Stimulated activated effector memory CD8-positive, alpha-beta T cell treated with anti-CD3 and anti-CD28 coated beads, Interleukin-12 subunit alpha, Interleukin-12 subunit beta, amount 100 ng/mL, for 72 hours (primary cell): ENCODE measurements around the gene CDH16.
"Not testable (repeated sequence)": the region's sequence is repeated elsewhere in the genome, so short reads cannot be mapped to it uniquely, and the experiment has no call there.

Source experiments
- ATAC-seq: fragments of 150-1000 bp; cut with Tn5 transposase; 2 replicates; pipeline ENCODE4 v1.10.0; 2021
- DNase-seq, 2 donors: peaks; one replicate each; pipeline ENCODE4 v3.0.0; 2021 to 2022; ENCODE audit warnings: low spot score in 2 of 2
- H3K27ac Mint-ChIP-seq: one replicate; pipeline ENCODE4 v1.8.0; 2022; ENCODE audit warnings: mild to moderate bottlenecking, mixed read lengths
- H3K36me3 Mint-ChIP-seq: one replicate; pipeline ENCODE4 v1.8.0; 2022; ENCODE audit warnings: mild to moderate bottlenecking, mixed read lengths
- H3K4me1 Mint-ChIP-seq: one replicate; pipeline ENCODE4 v1.8.0; 2022; ENCODE audit warnings: mixed read lengths
- H3K4me3 Mint-ChIP-seq: one replicate; pipeline ENCODE4 v1.8.0; 2022; ENCODE audit warnings: mild to moderate bottlenecking, mixed read lengths
- H3K9me3 Mint-ChIP-seq: one replicate; pipeline ENCODE4 v1.8.0; 2022; ENCODE audit warnings: mixed read lengths

The CDH16 gene

DNA sequence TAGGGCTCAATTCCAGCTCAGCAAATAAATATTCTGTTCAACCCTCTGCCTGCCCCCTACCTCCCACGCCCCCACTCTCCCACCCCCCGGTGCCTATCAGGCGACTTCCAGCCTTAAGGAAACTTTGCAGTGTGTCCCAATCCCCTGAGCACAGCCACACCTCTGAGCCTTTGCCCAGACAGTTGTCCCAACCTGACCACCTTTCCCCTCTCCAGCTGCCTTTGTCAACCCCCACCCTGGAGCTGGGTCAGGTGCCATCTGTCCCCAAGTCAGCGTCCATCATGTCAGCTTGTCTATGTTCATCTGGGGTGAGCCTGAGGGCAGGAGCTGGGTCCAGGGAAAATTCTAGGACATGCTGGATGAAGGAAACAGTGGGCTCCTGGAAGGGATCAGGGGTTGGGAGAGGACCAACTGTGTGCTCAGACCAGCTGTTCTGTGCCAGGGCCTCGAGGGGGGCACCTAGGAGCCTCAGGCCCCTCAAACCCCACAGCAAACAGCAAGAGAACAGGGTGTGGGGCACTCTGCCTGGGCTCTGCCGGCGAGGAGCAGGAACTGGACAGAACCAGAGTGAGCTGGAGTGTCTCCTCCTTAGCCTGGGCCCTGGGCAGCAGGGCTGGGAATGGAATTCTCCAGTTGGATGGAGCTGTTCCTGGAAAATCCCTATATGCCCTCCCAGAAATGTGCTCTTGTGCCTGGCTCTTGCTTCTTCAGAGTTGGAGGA, 17.8 kb downstream of the CDH16 start:
- Mint-ChIP-seq H3K4me1 (peaks cover 6% of the 10 kb centered on the region), H3K27ac (peak overlapping the region; percentile 78), H3K4me3 (no peak overlapping the region), H3K9me3 (no peaks in the 10 kb centered on the region), H3K36me3 (peaks cover 1% of the 10 kb centered on the region)
- no peak for DNase-seq
- no peak for ATAC-seq

DNA sequence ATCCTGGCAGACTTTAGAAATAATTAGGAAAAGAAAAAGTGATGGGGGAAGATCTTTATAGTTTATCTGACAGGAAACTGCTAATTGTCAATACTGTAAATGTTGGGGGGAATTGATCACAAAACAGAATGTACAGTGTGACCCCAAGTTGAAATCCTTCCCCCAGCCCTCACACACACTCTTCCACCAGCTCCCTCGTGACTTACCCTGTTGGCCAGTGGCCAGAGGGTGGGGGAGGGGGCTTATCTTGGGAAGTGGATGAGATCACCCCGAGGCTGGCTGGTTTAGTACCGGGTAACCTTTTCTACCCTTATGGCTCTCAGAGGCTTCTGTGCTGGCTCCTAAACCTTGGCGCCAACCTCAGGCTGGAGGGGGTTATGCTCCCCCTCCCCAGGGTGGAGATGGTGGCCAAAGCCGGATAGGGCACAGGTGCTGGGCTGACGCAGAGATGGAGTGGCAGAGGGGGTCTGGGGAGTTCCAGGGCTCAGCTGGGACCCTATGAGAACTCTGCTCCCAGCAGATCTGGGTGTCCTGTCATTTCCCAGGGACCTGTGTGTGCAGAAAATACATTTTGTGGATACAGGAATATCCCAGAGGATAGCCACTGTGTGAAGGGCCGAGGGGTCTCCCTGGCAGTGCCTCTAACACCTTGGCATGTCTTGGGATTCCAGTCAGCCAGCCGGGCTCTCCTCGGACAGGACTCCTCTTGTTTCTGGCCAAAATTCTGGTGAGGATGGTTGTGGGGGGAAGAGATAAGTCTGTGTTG, 18.6 kb downstream of the CDH16 start:
- no peak for DNase-seq
- Mint-ChIP-seq H3K4me1 (peaks cover 12% of the 10 kb centered on the region), H3K36me3 (peaks cover 7% of the 10 kb centered on the region), H3K27ac (peak overlapping the region; percentile 78), H3K4me3 (no peak overlapping the region), H3K9me3 (no peaks in the 10 kb centered on the region)
- no peak for ATAC-seq

DNA sequence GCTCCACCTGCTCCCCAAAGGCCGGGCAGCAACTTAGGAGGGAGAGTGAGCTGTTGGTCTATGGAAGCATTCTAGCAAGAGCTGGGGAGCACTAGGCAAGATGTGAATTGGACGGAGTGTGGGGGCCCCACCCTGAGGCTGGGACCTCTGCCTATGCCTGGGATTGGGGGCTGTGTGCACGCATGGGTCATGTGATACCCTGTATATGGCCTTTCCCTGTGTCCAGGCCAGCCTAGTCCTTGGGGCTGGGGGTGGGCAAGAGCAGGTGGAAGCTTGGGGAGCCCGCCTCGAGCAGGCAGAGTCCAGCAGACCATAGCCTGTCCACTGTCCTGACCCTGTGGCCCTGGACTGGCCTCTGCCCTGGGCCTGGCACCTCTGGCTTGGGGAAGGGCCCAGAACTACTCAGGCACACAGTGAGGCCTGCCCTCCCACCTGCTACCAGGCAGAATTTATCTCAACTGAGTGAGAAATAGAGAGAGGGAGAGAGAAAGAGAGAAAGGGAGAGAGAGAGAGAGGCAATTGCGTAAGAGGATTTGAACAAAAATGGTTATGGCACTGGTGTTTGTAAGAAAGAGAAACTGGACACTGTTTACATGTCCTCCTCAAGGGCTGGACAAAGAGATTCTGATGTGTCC, 19.3 kb downstream of the CDH16 start:
- ATAC-seq (no peak), DNase-seq (no peak)
- Mint-ChIP-seq H3K4me1 (peaks cover 19% of the 10 kb centered on the region), H3K9me3 (no peaks in the 10 kb centered on the region), H3K4me3 (no peak overlapping the region), H3K36me3 (peaks cover 14% of the 10 kb centered on the region), H3K27ac (peak overlapping the region; percentile 60)

DNA sequence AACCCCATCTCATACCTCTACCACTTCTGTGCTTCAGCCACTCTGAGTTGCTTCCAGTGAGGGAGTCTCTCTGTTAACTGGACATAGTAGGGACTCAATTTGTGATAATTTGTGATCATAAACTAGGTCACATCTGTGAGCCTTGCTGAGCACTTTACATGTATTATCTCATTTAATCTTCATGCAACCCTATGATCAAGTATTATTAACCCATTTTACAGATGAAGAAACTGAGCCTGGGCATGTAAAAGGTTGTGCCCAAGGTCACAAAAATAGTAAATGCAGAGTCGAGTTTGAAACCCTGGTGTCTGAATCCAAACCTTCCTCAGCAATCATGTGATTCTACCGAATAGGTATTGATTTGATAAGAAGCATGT, 19.8 kb downstream of the CDH16 start:
- H3K4me1 Mint-ChIP-seq = peaks cover 22% of the 10 kb centered on the region
- H3K4me3 Mint-ChIP-seq = no peak overlapping the region
- H3K36me3 Mint-ChIP-seq = peaks cover 17% of the 10 kb centered on the region
- no peak for DNase-seq
- ATAC-seq = no peak
- H3K27ac Mint-ChIP-seq = peak overlapping the region; percentile 60
- H3K9me3 Mint-ChIP-seq = no peaks in the 10 kb centered on the region

DNA sequence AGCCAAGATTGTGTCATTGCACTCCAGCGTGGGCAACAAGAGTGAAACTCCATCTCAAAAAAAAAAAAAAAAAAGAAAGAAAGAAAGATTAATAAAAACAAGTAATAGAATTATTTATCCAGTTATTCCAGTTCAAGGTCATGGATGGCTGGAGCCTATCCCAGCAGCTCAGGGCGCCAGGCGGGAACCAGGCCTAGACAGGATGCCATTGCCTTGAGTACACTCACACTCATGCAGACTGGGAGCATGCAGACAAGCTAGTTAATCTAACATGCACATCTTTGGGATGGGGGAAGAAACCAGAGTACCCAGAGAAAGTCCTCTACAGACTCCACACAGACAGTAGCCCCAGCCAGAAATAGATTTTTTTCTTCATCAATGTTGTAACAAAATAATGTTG, 20.5 kb downstream of the CDH16 start:
- H3K36me3 Mint-ChIP-seq = peaks cover 18% of the 10 kb centered on the region
- no peaks in the 10 kb centered on the region for H3K9me3 Mint-ChIP-seq
- H3K27ac Mint-ChIP-seq = peak overlapping the region; percentile 19
- DNase-seq = no peak
- ATAC-seq = no peak
- peaks cover 22% of the 10 kb centered on the region for H3K4me1 Mint-ChIP-seq
- H3K4me3 Mint-ChIP-seq = no peak overlapping the region

DNA sequence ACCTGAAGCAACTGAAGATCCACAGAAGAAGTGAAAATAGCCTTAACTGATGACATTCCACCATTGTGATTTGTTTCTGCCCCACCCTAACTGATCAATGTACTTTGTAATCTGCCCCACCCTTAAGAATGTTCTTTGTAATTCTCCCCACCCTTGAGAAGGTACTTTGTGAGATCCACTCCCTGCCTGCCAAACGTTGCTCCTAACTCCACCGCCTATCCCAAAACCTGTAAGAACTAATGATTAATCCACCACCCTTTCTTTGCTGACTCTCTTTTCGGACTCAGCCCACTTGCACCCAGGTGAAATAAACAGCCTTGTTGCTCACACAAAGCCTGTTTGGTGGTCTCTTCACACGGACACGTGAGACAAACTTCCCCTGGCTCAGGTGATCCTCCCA, 22.0 kb downstream of the CDH16 start:
- not testable (repeated sequence) for ATAC-seq, H3K4me3 Mint-ChIP-seq, H3K9me3 Mint-ChIP-seq, DNase-seq
- Mint-ChIP-seq H3K36me3 (peaks cover 29% of the 10 kb centered on the region), H3K4me1 (peaks cover 22% of the 10 kb centered on the region), H3K27ac (peak overlapping the region; percentile 89)

DNA sequence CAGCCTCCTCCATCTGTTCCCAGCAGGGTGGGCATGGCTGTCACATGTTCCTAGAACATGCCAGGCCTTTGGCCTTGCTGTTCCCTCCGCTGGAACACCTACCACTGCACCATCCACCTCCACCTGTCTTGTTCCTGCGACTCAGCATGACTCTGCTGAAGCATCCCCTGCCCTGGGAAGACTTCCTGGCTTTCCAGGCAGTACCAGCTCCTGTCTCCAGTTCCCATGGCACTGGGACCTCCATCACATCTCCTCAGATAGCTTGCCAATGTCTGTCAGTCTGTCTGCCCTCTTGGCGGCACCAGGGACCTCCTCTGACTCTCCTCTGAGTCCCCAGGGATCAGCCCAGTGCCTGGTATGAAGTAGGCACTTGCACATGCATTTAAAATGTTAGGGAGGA, 22.7 kb downstream of the CDH16 start:
- DNase-seq = no peak
- Mint-ChIP-seq H3K36me3 (peaks cover 36% of the 10 kb centered on the region), H3K4me1 (peaks cover 22% of the 10 kb centered on the region), H3K4me3 (no peak overlapping the region), H3K27ac (peak overlapping the region; percentile 89), H3K9me3 (no peaks in the 10 kb centered on the region)
- ATAC-seq = no peak

DNA sequence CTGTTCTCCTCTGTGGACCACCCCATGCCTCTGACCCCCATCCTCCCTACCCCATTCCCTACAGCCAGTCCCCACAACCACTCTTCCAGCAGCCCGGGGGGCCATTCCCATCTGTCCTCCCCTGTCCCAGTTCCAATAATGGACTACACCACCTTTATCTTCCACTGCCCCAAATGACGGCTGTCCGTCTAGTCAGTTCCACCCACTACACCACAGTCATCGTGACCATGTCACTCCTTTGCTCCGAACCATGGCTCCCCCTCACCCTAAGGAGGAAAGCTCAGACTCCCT, 23.1 kb downstream of the CDH16 start:
- Mint-ChIP-seq H3K4me3 (no peak overlapping the region), H3K4me1 (peaks cover 22% of the 10 kb centered on the region), H3K36me3 (peaks cover 39% of the 10 kb centered on the region), H3K27ac (peak overlapping the region; percentile 89), H3K9me3 (no peaks in the 10 kb centered on the region)
- no peak for ATAC-seq
- no peak for DNase-seq

DNA sequence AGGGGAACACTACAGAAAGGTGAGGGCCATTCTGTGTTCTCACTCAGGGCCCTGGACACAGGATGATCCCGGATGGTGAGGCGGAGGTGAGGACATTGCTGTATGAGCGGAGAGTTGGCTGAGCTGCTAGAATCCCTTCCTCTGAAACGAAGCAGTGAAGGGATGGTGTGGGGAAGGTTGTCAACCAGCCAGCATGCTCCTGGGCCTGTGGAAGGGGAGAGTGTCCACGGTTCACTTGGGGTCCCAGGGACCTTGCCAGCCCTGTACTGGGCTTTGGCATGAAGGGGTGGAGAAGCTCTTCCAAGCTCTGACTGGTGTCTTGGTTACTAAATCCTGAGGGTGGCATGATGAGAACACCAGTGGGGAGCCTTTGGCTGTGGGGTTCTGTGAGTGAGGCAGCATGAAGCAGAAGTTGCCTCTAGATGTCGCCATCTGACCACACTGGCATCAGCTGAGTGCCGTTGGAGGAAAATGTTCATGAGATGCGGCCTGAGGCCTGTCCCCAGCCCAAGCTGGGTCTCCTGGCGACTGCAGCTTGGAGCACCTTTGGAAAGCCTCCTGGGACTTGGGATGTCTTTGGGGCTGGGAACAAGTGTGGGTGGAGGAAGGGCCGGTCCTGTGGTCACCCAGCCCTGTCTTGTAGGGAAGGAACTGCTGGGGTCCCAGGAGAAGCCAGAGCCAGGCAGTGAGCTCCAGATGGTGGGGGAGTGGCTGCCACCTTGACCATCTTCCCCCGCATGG, 23.6 kb downstream of the CDH16 start:
- no peak overlapping the region for H3K4me3 Mint-ChIP-seq
- H3K4me1 Mint-ChIP-seq = peaks cover 22% of the 10 kb centered on the region
- ATAC-seq (peak; percentile 90), DNase-seq (peak; percentile 44 to 73)
- H3K27ac Mint-ChIP-seq = peak overlapping the region; percentile 89
- no peaks in the 10 kb centered on the region for H3K9me3 Mint-ChIP-seq
- peaks cover 44% of the 10 kb centered on the region for H3K36me3 Mint-ChIP-seq

DNA sequence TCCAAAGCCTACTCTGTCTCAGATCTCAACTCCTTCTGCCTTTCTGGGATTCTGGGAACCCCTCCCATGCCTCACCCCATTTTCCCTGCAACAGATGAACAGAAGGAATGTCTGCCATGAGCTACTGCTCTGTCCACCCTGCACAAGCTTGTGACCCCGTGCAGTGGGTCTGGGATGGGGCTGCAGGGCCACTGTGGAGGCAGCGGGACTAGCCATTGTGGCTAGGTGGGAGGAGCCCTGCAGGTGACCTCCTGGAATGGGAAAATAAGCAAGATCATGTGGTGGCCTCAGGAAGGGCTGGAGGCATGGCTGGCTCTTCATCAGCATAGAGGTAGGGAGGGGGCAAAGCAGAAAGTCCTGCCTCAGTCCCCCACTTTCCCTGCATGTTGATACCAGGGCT, 24.6 kb downstream of the CDH16 start:
- ATAC-seq (no peak), DNase-seq (no peak)
- Mint-ChIP-seq H3K4me1 (peaks cover 22% of the 10 kb centered on the region), H3K4me3 (no peak overlapping the region), H3K27ac (peak overlapping the region; percentile 89), H3K9me3 (no peaks in the 10 kb centered on the region), H3K36me3 (peaks cover 55% of the 10 kb centered on the region)

DNA sequence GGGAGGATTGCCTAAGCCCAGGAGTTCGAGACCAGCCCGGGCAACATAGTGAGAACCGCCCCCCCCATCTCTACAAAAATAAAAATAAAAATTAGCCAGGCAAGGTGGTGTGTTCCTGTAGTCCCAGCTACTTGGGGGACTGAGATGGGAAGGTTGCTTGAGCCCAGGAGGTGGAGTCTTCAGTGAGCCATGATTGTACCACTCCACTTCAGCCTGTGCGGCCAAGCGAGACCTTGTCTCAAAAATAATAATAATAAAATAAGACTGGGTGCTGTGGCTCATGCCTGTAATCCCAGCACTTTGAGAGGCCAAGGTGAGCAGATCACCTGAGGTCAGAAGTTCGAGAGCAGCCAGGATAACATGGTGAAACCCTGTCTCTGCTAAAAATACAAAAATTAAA, 26.9 kb downstream of the CDH16 start:
- peaks cover 78% of the 10 kb centered on the region for H3K36me3 Mint-ChIP-seq
- ATAC-seq (no peak), DNase-seq (no peak)

DNA sequence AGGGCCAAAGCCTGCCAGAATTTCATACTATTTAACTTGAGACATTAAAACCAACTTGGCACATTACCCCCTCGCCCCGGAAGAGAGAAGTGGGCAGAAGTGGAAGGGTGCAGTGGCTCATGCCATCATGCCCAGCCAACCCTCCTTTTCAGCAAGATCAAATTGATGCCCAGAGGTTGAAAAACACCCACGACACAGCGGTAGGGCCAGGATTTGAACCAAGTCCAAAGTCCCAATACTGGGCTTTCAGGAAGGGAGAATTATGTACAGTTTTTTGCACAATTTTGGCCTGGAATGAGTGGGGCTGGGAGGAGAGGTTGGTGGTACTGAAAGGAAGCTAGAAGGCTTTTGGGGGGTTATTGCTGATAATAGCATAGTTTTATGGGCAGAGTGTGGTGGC, 27.3 kb downstream of the CDH16 start:
- DNase-seq = no peak
- no peak overlapping the region for H3K27ac Mint-ChIP-seq

More for the DNA sequence above, 26.9 kb downstream of the CDH16 start:
- peaks cover 42% of the 10 kb centered on the region for H3K4me1 Mint-ChIP-seq
- H3K27ac Mint-ChIP-seq = no peak overlapping the region
- no peaks in the 10 kb centered on the region for H3K9me3 Mint-ChIP-seq
- H3K4me3 Mint-ChIP-seq = no peak overlapping the region

DNA sequence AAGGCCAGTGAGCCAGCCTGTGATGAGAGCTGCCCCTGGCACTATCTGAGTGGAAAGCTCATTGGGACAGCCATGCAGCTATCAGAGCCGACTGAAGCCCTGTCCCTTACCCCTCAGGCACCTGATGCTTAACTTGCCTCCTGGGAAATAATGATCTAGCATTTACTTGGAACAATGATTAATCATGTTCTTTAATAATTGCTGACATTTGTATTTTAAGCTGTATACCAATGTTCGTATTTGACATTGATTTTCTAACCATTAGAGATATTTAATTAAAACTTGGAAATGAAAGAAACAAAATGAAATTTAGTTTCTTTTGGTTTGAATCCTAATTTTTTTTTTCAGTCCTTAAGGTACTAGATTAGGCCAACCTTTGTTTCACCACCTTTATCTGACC, 27.9 kb downstream of the CDH16 start:
- Mint-ChIP-seq H3K9me3 (no peaks in the 10 kb centered on the region), H3K36me3 (peaks cover 85% of the 10 kb centered on the region), H3K4me1 (peaks cover 46% of the 10 kb centered on the region), H3K27ac (no peak overlapping the region), H3K4me3 (no peak overlapping the region)
- DNase-seq = no peak
- ATAC-seq = no peak

More for the DNA sequence above, 27.3 kb downstream of the CDH16 start:
- no peaks in the 10 kb centered on the region for H3K9me3 Mint-ChIP-seq
- peaks cover 82% of the 10 kb centered on the region for H3K36me3 Mint-ChIP-seq
- peaks cover 46% of the 10 kb centered on the region for H3K4me1 Mint-ChIP-seq
- ATAC-seq = no peak
- H3K4me3 Mint-ChIP-seq = no peak overlapping the region

DNA sequence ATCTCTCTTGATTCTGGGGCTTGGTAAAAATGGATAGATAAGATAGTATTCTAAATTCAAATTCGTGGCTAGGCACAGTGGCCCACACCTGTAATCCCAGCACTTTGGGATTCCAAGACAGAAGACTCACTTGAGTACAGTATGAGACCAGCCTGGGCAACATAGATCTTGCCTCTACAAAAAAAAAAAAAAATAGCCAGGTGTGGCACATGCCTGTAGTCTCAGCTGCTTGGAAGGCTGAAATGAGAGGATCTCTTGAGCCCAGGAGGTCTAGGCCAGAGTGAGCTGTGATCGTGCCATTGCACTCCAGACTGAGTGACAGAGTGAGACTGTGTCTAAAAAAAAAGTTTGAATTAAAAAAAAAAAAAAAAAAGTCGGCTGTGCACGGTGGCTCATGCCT, 29.1 kb downstream of the CDH16 start:
- Mint-ChIP-seq H3K9me3 (no peaks in the 10 kb centered on the region), H3K36me3 (peaks cover 88% of the 10 kb centered on the region), H3K27ac (peak overlapping the region; percentile 71), H3K4me1 (peaks cover 46% of the 10 kb centered on the region), H3K4me3 (no peak overlapping the region)
- DNase-seq = no peak
- no peak for ATAC-seq
